HUDEP-2 (cell line): Measurements from ENCODE around the gene CPS1.

Experiments
- DNase-seq, 76 experiments: peaks; one replicate each; lab custom pipeline; 2025; ENCODE audit not compliant: unreplicated experiment in 76 of 76; lab: John Stamatoyannopoulos, UW

CPS1 gene

GRCh38 chr2:210667711-210668110, 111.3 kb downstream of the CPS1 start:
- DNase-seq, result no peak

- no peak for DNase-seq
These were observed 114.7 kb downstream of the CPS1 start for GRCh38 chr2:210671065-210671464.

GRCh38 chr2:210673117-210673516, 116.7 kb downstream of the CPS1 start:
- DNase-seq, result no peak

- no peak for DNase-seq
These were observed 119.7 kb downstream of the CPS1 start for GRCh38 chr2:210676067-210676466.

- no peak for DNase-seq
These were observed 125.1 kb downstream of the CPS1 start for GRCh38 chr2:210681491-210681890.

GRCh38 chr2:210686401-210686800, 130.0 kb downstream of the CPS1 start:
- no peak for DNase-seq

GRCh38 chr2:210687786-210688470, 131.5 kb downstream of the CPS1 start:
- DNase-seq, result no peak

- DNase-seq, result no peak
These were observed 151.5 kb downstream of the CPS1 start for GRCh38 chr2:210707900-210708299.

GRCh38 chr2:210713122-210713521, 156.7 kb downstream of the CPS1 start:
- no peak for DNase-seq

GRCh38 chr2:210715560-210716082, 159.2 kb downstream of the CPS1 start:
- no peak for DNase-seq

- no peak for DNase-seq
These were observed 162.1 kb downstream of the CPS1 start for GRCh38 chr2:210718503-210718902.

- DNase-seq, result no peak
These were observed 165.7 kb downstream of the CPS1 start for GRCh38 chr2:210722092-210722491.

GRCh38 chr2:210727549-210727948, 171.2 kb downstream of the CPS1 start:
- DNase-seq, result no peak
